Gastroesophageal sphincter (tissue), 4 donors: ENCODE measurements around the gene TEKTIP1. TPM values are rescaled to one million over a fixed set of nuclear protein-coding genes. Genes with fewer than 3 reads are reported as not detected.

Experiments used
- ATAC-seq: fragments of 150-250 bp; one replicate; pipeline ENCODE4 v1.9.1; 2016; ENCODE audit warnings: mild to moderate bottlenecking, moderate library complexity
- H3K27ac ChIP-seq, 4 donors: fragments of 200-600 bp; sonication (generic) in 3 of 4; 1 replicate in 3 of 4; 2 replicates in 1 of 4; pipeline ENCODE4 v1.5.1; 2016 to 2019
- H3K27me3 ChIP-seq: fragments of 200-600 bp; sonication (generic); one replicate; pipeline ENCODE4 v1.5.1; 2019
- H3K36me3 ChIP-seq, 2 donors: fragments of 200-600 bp; sonication (generic); one replicate each; pipeline ENCODE4 v1.5.1; 2019; ENCODE audit warnings: control low read depth in 1 of 2
- H3K4me1 ChIP-seq, 3 donors: fragments of 200-600 bp; sonication (generic); 1 replicate in 2 of 3; 2 replicates in 1 of 3; pipeline ENCODE4 v1.5.1; 2016 to 2019; ENCODE audit warnings: control low read depth in 2 of 3
- H3K4me3 ChIP-seq, 2 donors: fragments of 200-600 bp; sonication (generic); one replicate each; pipeline ENCODE4 v1.5.1; 2019; ENCODE audit warnings: mild to moderate bottlenecking in 1 of 2, moderate library complexity in 1 of 2
- H3K9me3 ChIP-seq, 3 donors: fragments of 200-600 bp; sonication (generic); one replicate each; pipeline ENCODE4 v1.5.1; 2017 to 2019; ENCODE audit warnings: control low read depth in 2 of 3
- EP300 ChIP-seq: sonication (generic); formaldehyde crosslinking; IDR thresholded peaks from one replicate; pipeline ENCODE4 v1.6.1; 2017; ENCODE audit warnings: antibody characterized with exemption, mild to moderate bottlenecking
- POLR2A ChIP-seq, 2 donors: fragments of 450-650 bp; IDR thresholded peaks; one replicate each; pipeline ENCODE4 v1.6.1; 2017; ENCODE audit warnings: antibody characterized with exemption in 2 of 2, mild to moderate bottlenecking in 2 of 2, moderate library complexity in 1 of 2
- POLR2AphosphoS5 ChIP-seq: sonication (generic); formaldehyde crosslinking; IDR thresholded peaks from one replicate; pipeline ENCODE4 v1.6.1; 2017; ENCODE audit warnings: antibody characterized with exemption
- WGBS, 2 donors: methylation state at CpG; one replicate each; pipeline ENCODE4 v1.1.5; 2018; ENCODE audit warnings: low coverage in 1 of 2; 5-methylcytosine and 5-hydroxymethylcytosine counted together
- total RNA-seq, 4 donors: library from RNA; depleted of rRNA; stranded (reverse); fragments of >200 nt; gene quantifications; one replicate each; pipeline ENCODE4 v1.1.0, GENCODE V29; 2016
- TF ChIP-seq, protein P1 (sequence below), 4 experiments: fragments of 200-600 bp in 2 of 4; fragments of 450-650 bp in 2 of 4; sonication (generic) in 1 of 4; IDR thresholded peaks; one replicate each; pipeline ENCODE4 v1.5.1; 2017 to 2019; ENCODE audit warnings: antibody characterized with exemption in 4 of 4, mild to moderate bottlenecking in 2 of 4, moderate library complexity in 2 of 4

Gene TEKTIP1
- total RNA-seq: not detected

DNA sequence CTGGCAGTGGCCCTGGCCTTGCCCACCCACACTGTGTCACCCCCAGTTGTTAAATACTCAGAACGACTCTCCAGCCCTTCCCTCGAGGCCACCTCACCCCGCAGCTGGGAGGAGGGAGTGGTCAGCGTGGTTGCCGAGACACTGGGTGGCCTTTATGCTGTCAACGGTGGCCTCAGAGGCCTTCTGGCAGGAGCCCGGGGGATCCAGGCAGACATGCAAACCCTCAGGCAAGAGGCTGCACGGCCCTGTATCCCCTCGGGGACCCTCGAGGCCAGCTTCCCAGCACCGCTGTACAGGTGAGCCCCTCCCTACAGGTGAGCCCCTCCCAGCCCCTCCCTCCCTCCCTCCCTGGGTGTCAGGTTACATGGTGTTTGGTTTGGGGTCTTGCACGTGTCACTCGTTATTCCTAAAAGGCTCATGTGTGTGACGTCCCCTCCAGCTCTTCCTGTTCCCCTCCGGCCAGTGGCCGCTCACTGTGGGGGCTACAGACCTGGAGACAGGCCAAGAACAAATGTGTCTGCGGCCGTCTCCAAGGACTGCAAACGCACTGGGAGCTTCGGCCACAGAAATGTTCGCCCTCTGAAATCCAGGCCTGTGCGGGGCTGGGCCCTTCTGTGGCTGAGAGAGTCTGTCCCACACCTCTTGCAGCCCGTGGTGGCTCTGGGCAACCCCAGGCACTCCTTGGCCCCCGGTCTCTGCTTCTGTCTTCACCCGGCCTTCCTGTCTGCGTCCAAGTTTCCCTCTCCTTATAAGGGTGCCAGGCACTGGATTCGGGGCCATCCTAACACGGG, at the start of gene TEKTIP1:
TEKTIP1 (plus strand) TSS at position 210 of the 791 bp plus-strand sequence; CDS start at position 214, 4 bp downstream.
- TF ChIP-seq POLR2AphosphoS5: no peak
- TF ChIP-seq POLR2A (IDR thresholded peaks at IDR 0.05): no peak
- TF ChIP-seq, protein P1, sequence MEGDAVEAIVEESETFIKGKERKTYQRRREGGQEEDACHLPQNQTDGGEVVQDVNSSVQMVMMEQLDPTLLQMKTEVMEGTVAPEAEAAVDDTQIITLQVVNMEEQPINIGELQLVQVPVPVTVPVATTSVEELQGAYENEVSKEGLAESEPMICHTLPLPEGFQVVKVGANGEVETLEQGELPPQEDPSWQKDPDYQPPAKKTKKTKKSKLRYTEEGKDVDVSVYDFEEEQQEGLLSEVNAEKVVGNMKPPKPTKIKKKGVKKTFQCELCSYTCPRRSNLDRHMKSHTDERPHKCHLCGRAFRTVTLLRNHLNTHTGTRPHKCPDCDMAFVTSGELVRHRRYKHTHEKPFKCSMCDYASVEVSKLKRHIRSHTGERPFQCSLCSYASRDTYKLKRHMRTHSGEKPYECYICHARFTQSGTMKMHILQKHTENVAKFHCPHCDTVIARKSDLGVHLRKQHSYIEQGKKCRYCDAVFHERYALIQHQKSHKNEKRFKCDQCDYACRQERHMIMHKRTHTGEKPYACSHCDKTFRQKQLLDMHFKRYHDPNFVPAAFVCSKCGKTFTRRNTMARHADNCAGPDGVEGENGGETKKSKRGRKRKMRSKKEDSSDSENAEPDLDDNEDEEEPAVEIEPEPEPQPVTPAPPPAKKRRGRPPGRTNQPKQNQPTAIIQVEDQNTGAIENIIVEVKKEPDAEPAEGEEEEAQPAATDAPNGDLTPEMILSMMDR (IDR thresholded peaks at IDR 0.05): no peak
- TF ChIP-seq EP300: no peak
- H3K27me3 ChIP-seq: no peaks in the 10 kb centered on the region
- WGBS, 2 donors: 50 to 61% methylated on average over 2 to 3 of the region's 28 CpGs

DNA sequence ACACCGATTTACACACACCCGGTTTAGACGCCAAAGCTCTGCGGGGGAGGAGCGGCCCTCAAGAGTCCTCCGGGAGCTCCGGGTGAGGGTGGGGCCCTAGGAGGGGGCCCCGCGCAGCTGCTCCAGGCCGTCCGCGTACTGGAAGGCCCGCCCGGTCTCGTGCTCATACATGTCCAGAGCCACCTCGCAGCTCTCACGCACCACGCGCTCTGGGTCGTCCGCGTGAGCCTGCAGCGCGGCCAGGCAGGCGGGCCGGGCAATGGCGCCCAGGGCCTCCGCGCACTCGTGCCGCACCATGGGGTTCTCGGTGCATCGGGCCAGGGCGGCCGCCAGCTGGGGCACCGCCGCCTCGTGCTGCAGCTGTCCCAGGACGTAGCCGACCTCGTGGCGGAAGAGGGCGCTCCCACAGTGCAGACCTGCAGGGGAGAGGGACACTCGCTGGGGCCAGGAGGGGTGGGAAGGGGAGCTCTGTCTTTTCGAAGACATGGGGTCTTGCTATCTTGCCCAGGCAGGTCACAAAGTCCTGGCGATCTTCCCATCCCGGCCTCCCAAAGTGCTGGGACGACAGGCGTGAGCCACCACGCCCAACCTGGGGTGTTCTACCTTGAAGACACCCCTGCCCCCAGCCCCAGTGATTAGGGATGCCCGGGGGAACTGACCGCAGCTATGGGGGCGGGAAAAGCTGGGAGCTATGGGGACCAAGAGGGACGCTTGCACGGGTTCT, 47.4 kb upstream of the TEKTIP1 start:
- ATAC-seq: no peak
- no peak for TF ChIP-seq POLR2AphosphoS5
- no peak for TF ChIP-seq POLR2A (IDR thresholded peaks at IDR 0.05)
- TF ChIP-seq, protein P1 (IDR thresholded peaks at IDR 0.05): no peak
- no peak for TF ChIP-seq EP300
- Histone ChIP-seq H3K27ac (no peak overlapping the region), H3K27me3 (no peaks in the 10 kb centered on the region), H3K9me3 (no peaks in the 10 kb centered on the region), H3K36me3 (peaks cover 0 to 69% of the 10 kb centered on the region in 2 donors), H3K4me3 (no peak overlapping the region), H3K4me1 (no peaks in the 10 kb centered on the region)
- 100% methylated on average over 3 of the region's 55 CpGs; no CpG with 5 or more reads in 1 of the 2 donors for WGBS, 2 donors

More for the DNA sequence above, at the start of gene TEKTIP1:
- Histone ChIP-seq H3K27ac (peak within 1 kb of the TSS in 2 of 4 donors; percentile 37 to 66), H3K9me3 (no peaks in the 10 kb centered on the region), H3K4me1 (peaks cover 0 to 28% (median 0%) of the 10 kb centered on the region in 3 donors), H3K36me3 (peaks cover 0 to 57% of the 10 kb centered on the region in 2 donors), H3K4me3 (no peak within 1 kb of the TSS)
- no peak for ATAC-seq

DNA sequence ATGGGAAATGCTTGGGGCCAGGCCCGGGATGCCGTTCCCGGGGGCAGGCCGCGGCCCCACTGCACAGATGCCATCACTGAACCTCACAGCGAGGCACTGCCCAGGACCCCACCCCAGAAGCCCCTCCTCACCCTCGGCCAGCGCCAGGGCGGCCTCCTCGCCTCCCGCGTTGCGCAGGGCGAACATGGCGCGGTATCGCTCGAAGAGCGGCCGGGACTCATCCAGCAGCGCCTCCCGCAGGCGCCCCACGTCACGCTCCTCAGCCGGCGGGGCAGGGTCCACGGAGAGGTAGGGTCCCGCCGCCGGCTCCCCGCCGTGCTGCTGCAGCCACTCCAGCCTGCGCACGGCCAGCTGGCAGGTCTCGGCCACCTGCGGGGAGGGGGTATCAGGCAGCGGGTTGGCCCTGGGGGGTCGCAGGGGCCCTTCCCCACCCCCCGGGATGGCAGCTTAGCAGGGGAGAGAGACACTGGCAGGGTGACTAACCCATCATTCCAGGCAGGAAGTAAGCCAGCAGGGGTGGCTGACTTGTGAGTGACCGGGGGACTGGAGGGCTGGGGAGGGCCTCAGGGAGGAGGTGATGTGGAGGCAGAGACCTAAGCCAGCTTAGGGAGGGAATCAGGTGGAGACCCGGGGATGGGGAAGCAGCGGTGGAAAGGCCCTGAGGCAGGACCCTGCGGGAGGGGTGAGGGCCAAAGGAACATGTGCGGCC, 46.7 kb upstream of the TEKTIP1 start:
- Histone ChIP-seq H3K27me3 (no peaks in the 10 kb centered on the region), H3K36me3 (peaks cover 0 to 77% of the 10 kb centered on the region in 2 donors), H3K27ac (no peak overlapping the region), H3K4me1 (no peaks in the 10 kb centered on the region), H3K9me3 (no peaks in the 10 kb centered on the region), H3K4me3 (no peak overlapping the region)
- TF ChIP-seq POLR2A (IDR thresholded peaks at IDR 0.05) (no peak), POLR2AphosphoS5 (no peak), EP300 (no peak)
- TF ChIP-seq, protein P1 (IDR thresholded peaks at IDR 0.05): no peak
- WGBS, 2 donors: 85 to 90% methylated on average over 2 to 4 of the region's 45 CpGs
- no peak for ATAC-seq

DNA sequence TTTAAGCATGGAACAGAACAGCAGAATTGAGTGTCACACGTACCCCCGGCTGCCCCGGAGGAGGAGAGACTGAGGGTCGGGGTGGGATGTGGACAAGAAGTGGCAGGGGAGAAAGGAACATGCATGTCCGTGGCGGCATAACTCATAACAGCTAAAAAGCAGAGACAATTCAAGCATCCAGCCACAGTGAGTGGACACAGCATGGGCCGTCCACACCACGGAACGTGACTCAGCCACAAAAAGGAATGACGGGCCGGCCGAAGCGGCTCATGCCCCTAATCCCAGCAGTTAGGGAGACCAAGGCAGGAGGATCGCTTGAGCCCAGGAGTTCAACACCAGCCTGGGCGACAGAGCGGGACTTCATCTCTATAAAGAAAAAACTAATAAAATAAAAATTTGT, 46.1 kb upstream of the TEKTIP1 start:
- TF ChIP-seq POLR2AphosphoS5 (no peak), EP300 (no peak), POLR2A (IDR thresholded peaks at IDR 0.05) (no peak)
- TF ChIP-seq, protein P1 (IDR thresholded peaks at IDR 0.05): no peak
- no peak for ATAC-seq
- no peaks in the 10 kb centered on the region for H3K4me1 ChIP-seq
- H3K27ac ChIP-seq: no peak overlapping the region
- no peaks in the 10 kb centered on the region for H3K9me3 ChIP-seq
- 92 to 95% methylated on average over 2 to 10 of the region's 16 CpGs for WGBS, 2 donors
- peaks cover 0 to 80% of the 10 kb centered on the region in 2 donors for H3K36me3 ChIP-seq
- no peak overlapping the region for H3K4me3 ChIP-seq
- H3K27me3 ChIP-seq: no peaks in the 10 kb centered on the region
